ENCODE measurements around the gene AZIN2.
A peak's percentile ranks its signal among the peaks of the same experiment; 100 is the strongest.
"Not testable (repeated sequence)": the region's sequence is repeated elsewhere in the genome, so short reads cannot be mapped to it uniquely, and the experiment has no call there.

The AZIN2 gene

DNA sequence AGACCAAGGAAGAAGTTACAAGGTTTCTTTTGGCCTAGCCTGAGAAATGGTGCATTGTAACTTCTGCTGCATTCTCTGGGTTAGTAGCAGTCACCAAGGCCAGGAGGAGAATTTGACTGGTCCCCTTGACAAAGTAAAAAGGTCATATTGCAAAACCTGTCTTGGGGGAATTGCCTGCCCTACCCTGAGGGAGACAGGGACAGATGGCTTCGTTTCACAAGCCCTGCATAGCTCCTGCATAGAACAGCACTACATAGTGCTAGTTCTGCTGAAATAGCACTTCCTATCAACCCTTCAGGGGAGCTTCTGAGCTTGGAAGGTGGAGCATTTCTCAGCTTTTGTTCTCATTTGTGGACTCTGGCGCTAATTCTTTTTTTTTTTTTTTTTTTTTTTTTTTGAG is 23.9 kb upstream of the AZIN2 start:
- TF ChIP-seq, protein P1, sequence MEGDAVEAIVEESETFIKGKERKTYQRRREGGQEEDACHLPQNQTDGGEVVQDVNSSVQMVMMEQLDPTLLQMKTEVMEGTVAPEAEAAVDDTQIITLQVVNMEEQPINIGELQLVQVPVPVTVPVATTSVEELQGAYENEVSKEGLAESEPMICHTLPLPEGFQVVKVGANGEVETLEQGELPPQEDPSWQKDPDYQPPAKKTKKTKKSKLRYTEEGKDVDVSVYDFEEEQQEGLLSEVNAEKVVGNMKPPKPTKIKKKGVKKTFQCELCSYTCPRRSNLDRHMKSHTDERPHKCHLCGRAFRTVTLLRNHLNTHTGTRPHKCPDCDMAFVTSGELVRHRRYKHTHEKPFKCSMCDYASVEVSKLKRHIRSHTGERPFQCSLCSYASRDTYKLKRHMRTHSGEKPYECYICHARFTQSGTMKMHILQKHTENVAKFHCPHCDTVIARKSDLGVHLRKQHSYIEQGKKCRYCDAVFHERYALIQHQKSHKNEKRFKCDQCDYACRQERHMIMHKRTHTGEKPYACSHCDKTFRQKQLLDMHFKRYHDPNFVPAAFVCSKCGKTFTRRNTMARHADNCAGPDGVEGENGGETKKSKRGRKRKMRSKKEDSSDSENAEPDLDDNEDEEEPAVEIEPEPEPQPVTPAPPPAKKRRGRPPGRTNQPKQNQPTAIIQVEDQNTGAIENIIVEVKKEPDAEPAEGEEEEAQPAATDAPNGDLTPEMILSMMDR (conservative IDR thresholded peaks at IDR 0.05; ENCODE audit: low read depth, low read length): no peak
- DNase-seq (ENCODE audit: low read depth): no peak
- H3K4me3 ChIP-seq (ENCODE audit: low read depth, low read length): no peak overlapping the region

DNA sequence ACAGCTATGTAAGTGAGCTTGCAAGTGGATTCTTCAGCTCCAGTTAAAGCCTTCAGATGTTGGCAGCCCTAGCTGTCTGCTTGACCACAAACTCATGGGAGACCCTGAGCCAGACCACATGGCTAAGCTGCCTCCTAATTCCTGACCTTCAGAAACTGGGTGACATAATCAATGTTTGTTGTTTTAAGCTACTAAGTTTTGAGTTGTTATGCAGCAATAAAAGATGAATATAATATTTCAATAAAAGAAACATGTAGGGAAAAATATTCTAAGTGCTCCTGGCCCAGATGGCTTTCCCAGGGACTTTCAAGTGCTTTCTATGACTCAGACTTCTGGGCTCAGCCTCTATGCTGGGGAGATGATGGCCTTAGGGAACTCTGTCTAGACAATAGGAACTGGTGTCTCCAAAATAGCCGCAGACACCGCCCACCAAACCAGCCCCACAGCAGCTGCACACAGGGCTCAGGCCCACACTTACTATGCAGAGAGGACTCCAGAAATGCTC is 20.3 kb upstream of the AZIN2 start:
- no peak overlapping the region for H3K4me3 ChIP-seq (ENCODE audit: low read depth, low read length)
- TF ChIP-seq, protein P1 (conservative IDR thresholded peaks at IDR 0.05; ENCODE audit: low read depth, low read length): no peak
- DNase-seq (ENCODE audit: low read depth): peak; percentile 96

DNA sequence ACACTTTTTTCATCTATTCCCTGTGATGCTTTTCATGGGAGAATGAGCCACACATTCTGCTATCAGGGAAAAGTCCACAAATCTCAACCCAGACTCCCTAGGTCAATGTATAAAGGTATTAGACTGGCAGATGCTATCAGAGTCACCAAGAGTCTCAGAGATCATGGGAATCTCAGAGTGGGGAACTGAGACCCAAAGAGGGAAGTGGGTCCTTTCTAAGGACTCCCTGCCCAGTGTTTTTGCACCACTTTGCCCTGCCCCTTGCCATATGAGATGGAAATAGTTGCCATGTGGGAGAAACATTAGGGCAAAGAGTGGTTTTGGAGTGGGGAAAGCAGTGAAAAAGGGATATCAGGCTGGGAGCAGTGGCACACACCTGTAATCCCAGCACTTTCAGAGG is 19.1 kb upstream of the AZIN2 start:
- no peak overlapping the region for H3K4me3 ChIP-seq (ENCODE audit: low read depth, low read length)
- TF ChIP-seq, protein P1 (conservative IDR thresholded peaks at IDR 0.05; ENCODE audit: low read depth, low read length): no peak
- no peak for DNase-seq (ENCODE audit: low read depth)

DNA sequence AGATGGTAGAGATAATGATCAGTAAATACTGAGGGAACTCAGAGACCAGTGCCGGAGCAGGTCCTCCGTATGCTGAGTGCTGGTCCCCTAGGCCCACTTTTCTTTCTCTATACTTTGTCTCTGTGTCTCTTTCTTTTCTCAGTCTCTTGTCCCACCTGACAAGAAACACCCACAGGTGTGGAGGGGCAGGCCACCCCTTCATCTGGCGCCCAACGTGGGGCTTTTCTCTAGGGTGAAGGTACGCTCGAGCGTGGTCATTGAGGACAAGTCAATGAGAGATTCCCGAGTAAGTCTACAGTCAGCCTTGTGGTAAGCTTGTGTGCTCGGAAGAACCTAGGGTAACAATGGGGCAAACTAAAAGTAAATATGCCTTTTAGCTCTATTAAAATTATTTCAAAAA is 16.7 kb upstream of the AZIN2 start:
- DNase-seq (ENCODE audit: low read depth): peak; percentile 10
- H3K4me3 ChIP-seq (ENCODE audit: low read depth, low read length): not testable (repeated sequence)

DNA sequence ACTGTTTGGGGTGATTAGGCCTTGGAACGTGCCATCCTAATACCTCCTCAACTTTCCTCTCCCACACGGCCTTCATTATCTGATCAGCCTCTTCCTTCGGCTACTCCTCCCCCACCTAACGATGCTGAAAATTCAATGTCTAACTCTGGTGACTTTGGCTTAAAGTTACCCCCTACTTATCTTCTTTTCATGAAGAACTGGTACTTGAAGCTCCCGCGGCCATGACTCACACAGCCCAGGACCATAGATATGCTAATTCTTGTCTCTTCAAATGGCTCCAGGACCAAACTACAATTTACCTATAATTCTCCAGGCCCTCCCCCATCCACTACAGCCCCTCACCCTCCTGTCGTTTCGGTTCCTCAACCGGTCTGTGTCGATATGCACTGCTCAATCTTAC is 15.7 kb upstream of the AZIN2 start:
- DNase-seq (ENCODE audit: low read depth): no peak
- TF ChIP-seq, protein P1 (conservative IDR thresholded peaks at IDR 0.05; ENCODE audit: low read depth, low read length): no peak
- H3K4me3 ChIP-seq (ENCODE audit: low read depth, low read length): no peak overlapping the region

DNA sequence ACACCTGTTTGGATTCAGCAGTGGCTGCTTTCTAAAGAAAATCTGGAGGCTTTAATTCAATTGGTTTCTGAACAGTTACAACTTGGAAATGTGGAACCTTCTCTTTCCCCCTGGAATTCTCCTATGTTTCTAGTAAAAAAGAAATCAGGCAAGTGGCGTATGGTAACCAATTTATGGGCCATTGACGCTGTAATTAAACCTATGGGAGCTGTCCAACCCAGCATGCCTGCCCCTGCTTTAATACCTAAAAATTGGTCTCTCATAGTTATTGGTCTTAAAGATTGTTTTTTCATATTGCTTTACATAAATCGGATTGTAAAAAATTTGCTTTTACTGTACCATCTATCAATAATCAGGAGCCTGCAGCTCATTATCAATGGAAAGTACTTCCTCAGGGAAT is 14.5 kb upstream of the AZIN2 start:
- not testable (repeated sequence) for H3K4me3 ChIP-seq (ENCODE audit: low read depth, low read length); DNase-seq (ENCODE audit: low read depth)

DNA sequence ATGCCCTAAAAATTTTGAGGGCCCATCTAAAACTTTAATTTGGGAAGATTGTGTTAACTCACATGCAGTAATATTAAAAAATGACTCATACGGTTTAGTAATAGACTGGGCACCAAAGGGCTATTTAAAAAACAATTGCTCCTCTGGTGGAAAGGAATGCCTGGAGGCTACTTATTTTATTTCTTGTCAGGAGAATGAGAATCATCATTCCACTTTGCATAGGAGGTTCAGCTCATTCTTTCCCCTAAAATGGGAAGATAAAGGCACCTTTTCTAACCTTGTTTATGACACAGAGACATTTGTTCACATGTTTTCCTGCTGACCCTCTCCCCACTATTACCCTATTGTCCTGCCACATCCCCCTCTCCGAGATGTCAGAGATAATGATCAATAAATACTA is 12.8 kb upstream of the AZIN2 start:
- DNase-seq (ENCODE audit: low read depth): not testable (repeated sequence)

DNA sequence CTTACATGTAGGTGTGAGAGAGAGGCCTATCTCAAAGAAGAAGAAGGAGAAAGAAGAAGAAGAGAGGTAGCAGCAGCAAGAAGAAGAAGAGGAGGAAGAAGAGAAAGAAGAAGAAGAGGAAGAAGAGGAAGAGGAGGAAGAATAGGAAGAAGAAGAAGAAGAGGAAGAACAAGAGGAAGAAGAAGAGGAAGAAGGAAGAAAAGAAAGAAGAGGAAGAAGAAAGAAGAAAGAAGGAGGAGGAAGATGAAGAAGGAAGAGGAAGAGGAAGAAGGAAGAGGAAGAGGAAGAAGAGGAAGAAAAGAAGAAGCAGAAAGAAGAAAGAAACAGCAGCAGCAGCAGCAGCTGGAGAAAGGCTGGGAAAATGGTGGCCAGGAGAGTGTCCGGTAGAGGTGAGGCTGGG is 10.3 kb upstream of the AZIN2 start:
- H3K4me3 ChIP-seq (ENCODE audit: low read depth, low read length): no peak overlapping the region
- TF ChIP-seq, protein P1 (conservative IDR thresholded peaks at IDR 0.05; ENCODE audit: low read depth, low read length): no peak
- no peak for DNase-seq (ENCODE audit: low read depth)

More for the DNA sequence above, 12.8 kb upstream of the AZIN2 start:
- not testable (repeated sequence) for H3K4me3 ChIP-seq (ENCODE audit: low read depth, low read length)

DNA sequence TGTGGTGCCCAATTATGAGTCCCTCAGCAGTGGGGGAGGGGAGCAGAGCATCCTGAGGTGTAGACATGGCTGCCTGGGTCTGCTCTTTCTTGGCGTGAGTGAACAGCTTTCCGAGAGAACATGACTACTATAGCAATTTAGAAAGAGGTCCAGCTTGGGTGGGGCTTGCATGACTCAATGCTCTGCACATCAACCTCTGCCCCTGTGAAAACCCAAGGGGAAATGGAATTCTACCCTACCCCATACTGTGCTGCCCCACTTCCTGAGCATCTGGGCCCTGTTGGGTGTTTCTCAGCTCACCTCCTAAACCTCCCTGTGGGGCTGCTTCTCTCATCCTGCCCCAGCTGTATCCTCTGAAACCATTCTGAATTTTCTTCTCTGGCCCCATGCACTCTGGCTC is 8.2 kb upstream of the AZIN2 start:
- H3K4me3 ChIP-seq (ENCODE audit: low read depth, low read length): no peak overlapping the region
- peak; percentile 58 for DNase-seq (ENCODE audit: low read depth)
- TF ChIP-seq, protein P1 (conservative IDR thresholded peaks at IDR 0.05; ENCODE audit: low read depth, low read length): no peak
